Measurements from ENCODE around the gene SGK2.

DNA sequence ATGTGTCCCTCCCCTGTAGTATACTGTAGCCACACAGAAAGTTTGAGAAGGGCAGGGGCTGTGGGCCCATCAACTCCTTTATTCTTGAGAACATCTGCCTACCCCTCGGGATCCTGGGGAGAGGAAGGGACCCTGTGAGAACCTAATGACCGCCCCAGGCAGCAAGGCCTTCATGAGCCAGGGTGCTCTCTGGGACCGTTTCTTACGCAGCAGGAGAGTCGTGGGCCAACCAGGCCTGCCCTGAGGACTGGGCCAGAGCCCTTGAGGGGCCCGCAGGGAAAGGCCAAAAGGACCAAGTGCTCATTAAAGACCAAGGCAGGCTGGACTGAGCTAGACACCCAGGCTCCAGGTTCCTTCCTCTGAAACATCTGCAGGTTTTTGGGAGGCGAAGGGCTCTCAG is 5.2 kb downstream of the SGK2 start:
- TF ChIP-seq, protein P1, sequence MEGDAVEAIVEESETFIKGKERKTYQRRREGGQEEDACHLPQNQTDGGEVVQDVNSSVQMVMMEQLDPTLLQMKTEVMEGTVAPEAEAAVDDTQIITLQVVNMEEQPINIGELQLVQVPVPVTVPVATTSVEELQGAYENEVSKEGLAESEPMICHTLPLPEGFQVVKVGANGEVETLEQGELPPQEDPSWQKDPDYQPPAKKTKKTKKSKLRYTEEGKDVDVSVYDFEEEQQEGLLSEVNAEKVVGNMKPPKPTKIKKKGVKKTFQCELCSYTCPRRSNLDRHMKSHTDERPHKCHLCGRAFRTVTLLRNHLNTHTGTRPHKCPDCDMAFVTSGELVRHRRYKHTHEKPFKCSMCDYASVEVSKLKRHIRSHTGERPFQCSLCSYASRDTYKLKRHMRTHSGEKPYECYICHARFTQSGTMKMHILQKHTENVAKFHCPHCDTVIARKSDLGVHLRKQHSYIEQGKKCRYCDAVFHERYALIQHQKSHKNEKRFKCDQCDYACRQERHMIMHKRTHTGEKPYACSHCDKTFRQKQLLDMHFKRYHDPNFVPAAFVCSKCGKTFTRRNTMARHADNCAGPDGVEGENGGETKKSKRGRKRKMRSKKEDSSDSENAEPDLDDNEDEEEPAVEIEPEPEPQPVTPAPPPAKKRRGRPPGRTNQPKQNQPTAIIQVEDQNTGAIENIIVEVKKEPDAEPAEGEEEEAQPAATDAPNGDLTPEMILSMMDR (IDR thresholded peaks at IDR 0.05), result no peak
- TF ChIP-seq POLR2A (IDR thresholded peaks at IDR 0.05) (no peak), EP300 (IDR thresholded peaks at IDR 0.05) (no peak)
